ENCODE data around the gene XAGE1B. TPM values are rescaled to one million over a fixed set of nuclear protein-coding genes. Genes with fewer than 3 reads are reported as not detected.
"Not testable (repeated sequence)": the region's sequence is repeated elsewhere in the genome, so short reads cannot be mapped to it uniquely, and the experiment has no call there.

XAGE1B gene, protein sequence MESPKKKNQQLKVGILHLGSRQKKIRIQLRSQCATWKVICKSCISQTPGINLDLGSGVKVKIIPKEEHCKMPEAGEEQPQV
- not detected for total RNA-seq

DNA sequence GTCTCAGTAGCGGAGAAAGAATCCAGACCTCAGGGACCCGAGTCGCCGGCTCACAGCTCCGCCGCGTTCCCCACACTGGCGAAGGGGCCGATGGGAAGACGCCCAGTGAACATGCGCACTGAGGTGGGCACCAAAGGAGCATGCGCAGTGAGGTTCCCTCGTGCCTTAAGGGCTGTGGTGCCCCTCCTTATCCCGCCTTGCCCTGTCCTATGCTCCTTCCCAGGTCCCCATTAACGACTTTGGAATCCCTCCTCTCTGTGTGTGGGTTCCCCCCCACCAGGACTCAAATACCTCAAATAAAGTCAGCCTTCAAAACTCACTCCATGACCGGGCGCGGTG lies at the start of gene XAGE1B:
XAGE1B (minus strand) TSS at position 77 of the 339 bp plus-strand sequence. CDS start 1,536 bp downstream, outside the sequence.
- peak; percentile 31 for ATAC-seq

DNA sequence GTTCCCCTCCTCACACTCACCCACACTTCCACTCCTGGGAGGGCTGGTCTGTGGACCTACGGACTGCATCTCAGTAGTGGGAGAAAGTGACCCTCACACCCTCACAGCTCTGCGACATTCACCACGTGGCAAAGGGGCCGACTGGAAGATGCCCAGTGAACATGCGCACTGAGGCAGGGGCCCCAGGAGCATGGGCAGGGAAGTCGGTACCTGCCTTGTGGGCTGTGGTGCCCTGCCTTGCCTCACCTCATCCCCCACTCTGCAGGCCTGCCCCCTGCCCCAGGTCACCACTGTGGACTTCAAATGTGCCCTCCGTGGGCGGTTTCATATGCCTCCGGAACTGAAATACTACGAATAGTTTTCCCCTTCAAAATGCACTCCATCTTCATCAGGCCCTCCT lies 46.2 kb upstream of the XAGE1B start:
- no peak for ATAC-seq

DNA sequence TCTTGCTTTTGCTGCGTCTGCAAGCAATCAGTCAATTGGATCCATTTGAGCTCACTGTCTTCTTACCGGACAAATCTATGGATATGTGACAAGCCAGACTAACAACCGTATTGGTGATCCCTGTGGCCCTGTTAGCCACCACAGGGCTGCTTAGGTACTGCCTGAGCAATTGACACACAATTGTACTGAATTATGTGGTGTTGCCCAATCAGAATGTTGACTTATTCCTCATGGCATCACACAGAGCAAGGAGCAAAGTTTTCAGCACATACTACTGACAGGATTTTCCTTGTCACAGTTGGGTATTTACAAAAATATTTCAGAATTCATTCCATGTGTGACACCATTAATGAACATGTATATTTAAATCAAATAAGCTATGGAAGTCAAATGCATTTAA lies 41.3 kb upstream of the XAGE1B start:
- ATAC-seq: no peak

DNA sequence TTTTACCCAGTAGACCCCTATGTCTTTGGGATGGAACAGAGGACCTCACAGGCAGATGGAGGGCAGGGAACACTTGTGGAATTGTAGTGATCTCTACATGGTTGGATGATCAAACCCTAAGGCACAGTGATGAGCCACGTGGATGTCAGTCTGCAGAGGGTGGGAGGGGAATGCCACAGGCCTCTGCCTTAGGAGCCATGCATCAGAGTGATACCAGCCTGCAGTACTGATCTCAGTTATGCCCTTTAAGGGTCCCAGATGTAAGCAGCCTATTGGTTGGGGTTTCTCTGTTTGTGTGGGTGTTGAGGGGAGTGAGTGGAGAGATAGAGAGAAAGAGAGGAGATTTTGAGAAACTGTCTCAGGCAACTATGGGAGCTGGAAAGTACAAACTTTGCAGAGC lies 39.9 kb upstream of the XAGE1B start:
- no peak for ATAC-seq

DNA sequence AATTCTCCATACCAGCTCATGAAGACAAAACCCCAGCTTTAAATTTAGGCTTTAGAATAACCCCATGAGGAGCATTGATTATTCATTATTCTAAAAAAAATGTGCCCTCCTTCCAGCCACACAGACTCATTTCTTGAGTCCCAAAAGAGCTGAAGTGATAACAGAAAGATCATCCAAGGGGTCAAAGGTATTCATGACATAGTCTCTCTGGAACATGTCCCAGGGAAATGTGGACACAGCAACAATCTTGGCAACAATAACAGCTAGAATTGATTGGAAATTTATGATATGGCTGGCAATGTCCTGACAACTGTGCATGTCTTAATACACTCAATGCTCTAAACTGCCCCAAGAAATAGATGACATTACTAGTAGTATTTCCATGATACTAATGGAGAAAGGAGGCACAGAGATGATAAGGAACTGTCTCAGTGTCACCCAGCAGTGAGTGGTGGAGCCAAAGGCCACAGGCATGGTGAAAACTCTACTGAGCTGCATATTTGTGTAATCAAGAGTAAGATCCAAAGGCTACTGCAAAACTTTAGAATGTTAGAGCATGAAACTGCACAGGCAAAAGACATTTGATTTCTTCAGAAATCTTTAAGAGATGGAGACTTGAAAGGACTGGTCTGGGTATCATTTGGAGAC lies 37.3 kb upstream of the XAGE1B start:
- no peak for ATAC-seq

DNA sequence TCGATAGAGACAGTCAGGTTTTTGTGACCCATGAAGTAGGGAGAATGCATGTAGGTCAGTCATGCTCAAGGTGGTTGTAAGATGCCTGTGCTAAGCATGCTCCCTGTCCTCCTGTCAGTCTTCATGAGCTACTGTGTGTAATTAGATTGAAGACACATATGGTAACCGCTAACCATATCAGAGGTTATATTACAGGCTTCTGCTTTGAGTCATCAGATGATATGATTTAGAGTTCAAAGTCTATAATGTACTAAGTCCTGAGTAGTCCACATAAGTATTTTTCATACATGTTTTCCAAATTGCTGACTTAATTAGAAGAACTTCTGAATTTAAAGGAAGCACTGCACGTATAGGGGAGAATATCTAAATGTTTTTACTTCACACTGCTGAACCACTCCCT lies 31.9 kb upstream of the XAGE1B start:
- ATAC-seq: not testable (repeated sequence)

DNA sequence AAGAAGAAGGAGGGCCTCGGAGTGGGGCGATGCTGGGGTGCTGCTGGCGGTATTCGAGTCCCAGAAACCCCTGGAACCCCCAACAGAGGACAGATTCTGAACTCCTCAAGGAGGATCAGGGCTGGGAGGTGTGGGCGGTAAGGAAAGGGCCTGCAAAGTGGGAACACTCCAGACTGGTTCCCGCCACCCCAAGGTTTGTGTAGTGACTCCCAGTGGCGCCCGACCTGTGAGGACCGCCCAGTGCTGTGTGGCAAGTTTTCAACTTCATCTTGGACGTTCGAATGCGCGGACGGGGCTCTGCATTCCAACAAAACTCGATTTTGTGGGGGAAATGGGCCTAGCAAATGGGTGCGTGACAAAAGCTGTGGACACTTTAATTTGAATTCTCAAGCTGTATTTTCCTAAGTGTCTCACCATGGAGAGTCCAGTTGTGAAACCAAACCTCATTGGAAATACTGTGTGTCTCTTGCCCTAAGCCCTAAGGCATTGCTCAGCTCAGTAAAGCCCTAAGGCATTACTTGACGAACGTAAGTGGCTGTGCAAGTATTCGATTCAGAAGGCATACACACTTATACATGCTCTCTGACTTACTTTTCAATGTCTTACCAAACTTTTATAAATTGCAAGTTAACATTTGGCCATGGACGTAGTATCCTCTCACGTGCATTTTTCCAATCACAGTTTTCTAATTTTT lies 27.4 kb upstream of the XAGE1B start:
- no peak for ATAC-seq

DNA sequence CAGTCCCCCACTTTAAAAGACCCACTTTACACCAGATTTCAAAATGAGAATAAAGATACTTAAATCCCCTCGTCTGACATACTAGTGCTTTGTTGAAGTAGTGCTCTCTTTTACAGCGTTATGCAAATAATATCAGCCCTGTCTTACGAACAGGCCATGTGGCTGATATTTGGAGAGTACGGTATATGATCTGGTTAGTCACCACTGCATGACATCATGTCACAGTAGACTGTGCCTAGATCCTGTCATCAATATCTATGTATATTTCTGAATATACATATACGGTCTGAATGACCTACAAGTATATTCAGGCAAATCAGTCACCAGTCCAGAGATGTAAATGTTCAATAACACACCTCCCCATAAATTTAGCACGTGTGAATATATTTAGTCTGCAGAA lies 25.4 kb upstream of the XAGE1B start:
- no peak for ATAC-seq

DNA sequence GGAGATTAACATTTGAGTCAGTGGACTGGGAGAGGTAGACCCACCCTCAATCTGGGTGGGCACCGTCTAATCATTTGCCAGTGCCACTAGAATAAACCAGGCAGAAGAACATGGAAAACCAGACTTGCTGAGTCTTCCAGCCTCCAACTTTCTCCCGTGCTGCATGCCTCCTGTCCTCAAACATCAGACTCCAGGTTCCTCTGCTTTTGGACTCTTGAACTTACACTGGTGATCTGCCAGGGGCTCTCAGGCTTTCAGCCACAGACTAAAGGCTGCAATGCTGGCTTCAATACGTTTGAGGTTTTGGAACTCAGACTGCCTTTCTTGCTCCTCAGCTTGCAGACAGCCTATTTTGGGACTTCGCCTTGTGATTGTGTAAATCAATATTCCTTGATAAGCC lies 24.2 kb upstream of the XAGE1B start:
- ATAC-seq: not testable (repeated sequence)

DNA sequence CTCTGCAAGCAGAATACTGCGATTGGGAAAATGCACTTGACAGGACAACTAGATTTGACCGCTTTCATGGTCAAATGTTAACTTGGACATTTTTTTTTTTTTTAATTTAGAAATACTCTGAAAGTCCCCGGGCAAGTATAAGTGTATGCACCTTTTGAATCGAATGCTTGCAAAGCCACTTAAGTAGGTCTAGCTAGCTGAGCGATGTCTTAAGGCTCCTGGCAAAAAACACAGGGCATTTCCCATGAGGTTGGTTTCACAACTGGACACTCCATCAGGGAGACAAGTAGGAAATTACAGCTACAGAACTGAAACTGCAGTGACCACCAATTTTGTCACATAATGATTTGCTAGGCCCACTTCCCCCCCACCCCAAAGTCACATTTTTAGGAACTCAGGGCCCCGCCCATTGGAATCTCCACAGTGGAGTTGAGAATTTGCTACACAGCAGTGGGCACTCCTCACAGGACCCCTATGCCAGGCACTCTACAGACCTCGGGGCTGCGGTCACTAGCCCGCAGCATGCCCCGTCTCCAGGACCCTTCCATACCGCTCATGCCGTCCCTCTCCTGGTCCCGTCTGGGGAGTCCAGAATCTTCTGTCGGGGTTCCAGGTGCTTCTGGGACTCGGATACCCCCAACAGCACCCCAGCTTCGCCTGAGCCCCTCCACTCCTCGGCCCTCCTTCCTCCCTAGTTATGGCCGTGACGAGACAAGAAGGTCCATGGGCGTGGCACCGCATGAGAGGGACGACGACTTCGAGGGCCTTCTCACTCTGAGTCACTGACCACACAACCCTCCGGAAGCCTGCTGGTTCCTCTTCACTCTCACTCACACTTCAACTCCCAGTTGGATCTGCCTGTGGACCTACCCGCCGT lies 515 bp downstream of the XAGE1B start:
- not testable (repeated sequence) for ATAC-seq

DNA sequence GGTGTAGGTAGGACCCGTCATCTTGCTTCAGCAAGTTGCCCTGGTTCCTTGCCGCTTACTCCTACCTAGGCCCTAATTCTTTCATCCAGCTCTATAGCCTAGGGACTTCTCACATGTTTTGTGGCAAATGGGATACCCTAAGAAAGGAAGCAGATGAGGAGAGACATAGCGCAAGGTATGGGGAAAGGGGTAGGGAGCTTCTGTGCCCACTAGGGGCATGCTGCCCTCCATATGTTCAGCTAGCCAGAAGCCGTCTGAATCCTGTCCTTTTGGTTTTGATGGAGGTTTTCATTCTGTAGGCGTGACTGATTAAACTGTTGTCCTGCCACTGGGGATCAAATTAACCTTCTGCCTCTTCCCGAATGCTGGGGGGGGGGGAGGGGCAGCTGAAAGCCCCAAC lies 5.7 kb downstream of the XAGE1B start:
- not testable (repeated sequence) for ATAC-seq

DNA sequence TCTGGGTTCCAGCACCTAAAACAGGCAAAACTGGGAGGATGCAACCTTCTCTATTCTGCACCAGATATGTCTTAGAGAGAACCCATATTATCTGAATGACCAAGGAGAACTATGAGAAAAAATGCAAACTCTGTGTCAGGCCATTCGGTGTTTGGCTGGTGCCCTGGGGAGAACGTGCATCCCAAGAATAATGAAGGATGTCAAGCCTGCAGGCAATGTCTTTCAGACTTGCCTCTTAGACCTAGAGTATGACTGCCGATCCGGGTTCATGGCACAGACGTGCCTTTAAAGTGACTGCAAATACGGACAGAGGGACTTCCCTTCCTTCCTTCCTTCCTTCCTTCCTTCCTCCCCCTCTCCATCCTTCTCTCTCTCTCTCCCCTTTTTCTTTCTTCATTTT lies 6.9 kb downstream of the XAGE1B start:
- no peak for ATAC-seq

DNA sequence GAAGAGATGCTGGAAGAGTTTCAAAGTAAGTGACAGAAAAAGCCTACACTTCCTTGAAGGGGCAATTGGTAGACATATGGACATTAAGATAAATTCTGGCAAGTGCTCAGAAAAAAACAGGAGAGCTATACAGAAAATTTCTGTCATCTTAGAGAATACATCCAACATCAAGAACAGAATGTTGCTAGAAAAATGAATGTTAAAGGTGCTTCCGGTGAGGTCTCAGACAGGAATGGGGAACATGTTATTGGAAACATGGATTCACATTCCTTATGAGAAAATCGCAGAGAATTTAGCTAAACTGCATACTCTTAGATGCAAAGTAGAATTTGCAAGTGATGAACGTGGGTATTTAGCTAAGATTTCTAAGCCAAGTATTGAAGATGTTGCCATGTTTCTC lies 9.5 kb downstream of the XAGE1B start:
- no peak for ATAC-seq

DNA sequence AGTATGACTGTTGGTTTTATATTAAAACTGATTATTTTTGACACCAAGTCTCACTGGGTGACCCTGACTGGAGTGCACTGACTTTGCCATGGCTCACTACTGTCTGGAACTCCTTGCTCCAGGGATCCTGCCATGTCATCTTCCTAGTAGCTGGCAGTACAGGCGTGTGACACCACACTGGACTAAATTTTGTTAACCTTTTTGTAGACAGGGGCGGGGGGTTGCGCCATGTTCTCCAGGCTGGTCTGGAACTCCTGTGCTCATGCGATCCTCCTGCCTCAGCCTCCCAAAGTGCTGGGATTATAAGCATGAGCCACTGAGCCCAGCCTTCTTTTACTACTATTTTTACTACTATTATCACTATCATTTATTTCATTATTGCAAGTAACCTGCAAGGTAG lies 12.3 kb downstream of the XAGE1B start:
- ATAC-seq: no peak

DNA sequence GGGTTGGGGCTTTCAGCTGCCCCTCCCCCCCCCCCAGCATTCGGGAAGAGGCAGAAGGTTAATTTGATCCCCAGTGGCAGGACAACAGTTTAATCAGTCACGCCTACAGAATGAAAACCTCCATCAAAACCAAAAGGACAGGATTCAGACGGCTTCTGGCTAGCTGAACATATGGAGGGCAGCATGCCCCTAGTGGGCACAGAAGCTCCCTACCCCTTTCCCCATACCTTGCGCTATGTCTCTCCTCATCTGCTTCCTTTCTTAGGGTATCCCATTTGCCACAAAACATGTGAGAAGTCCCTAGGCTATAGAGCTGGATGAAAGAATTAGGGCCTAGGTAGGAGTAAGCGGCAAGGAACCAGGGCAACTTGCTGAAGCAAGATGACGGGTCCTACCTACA lies 15.5 kb downstream of the XAGE1B start:
- ATAC-seq: not testable (repeated sequence)

DNA sequence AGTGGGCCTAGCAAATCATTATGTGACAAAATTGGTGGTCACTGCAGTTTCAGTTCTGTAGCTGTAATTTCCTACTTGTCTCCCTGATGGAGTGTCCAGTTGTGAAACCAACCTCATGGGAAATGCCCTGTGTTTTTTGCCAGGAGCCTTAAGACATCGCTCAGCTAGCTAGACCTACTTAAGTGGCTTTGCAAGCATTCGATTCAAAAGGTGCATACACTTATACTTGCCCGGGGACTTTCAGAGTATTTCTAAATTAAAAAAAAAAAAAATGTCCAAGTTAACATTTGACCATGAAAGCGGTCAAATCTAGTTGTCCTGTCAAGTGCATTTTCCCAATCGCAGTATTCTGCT lies 20.5 kb downstream of the XAGE1B start:
- not testable (repeated sequence) for ATAC-seq

DNA sequence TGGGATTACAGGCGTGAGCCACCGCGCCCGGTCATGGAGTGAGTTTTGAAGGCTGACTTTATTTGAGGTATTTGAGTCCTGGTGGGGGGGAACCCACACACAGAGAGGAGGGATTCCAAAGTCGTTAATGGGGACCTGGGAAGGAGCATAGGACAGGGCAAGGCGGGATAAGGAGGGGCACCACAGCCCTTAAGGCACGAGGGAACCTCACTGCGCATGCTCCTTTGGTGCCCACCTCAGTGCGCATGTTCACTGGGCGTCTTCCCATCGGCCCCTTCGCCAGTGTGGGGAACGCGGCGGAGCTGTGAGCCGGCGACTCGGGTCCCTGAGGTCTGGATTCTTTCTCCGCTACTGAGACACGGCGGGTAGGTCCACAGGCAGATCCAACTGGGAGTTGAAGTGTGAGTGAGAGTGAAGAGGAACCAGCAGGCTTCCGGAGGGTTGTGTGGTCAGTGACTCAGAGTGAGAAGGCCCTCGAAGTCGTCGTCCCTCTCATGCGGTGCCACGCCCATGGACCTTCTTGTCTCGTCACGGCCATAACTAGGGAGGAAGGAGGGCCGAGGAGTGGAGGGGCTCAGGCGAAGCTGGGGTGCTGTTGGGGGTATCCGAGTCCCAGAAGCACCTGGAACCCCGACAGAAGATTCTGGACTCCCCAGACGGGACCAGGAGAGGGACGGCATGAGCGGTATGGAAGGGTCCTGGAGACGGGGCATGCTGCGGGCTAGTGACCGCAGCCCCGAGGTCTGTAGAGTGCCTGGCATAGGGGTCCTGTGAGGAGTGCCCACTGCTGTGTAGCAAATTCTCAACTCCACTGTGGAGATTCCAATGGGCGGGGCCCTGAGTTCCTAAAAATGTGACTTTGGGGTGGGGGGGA lies 21.1 kb downstream of the XAGE1B start, which contains the start of gene XAGE1A:
XAGE1A (plus strand) TSS at position 264 of the 874 bp plus-strand sequence. CDS start 1,554 bp downstream, outside the sequence.
- ATAC-seq: peak; percentile 17

DNA sequence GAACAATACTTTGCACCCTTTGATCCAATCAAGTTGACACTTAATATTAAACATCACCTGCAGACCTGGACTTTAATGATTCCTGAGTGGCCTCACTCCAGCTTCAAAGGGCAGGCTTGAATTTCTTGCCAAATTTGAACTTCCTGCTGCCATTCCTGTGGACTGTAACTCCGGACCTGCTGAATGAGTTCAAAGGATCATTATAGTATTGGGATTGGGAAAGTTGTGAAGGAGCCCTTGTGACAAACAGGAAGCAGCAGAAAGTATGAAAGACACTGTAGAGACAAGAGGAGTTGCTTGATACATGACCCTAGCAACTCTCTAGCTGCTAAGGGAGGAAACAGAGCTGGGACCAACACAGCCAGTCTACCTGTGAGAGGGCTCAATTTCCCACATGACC lies 45.6 kb downstream of the XAGE1B start:
- ATAC-seq: not testable (repeated sequence)
